ENCODE measurements around the gene MYRIP.

- no peak for TF ChIP-seq POLR2A (IDR thresholded peaks at IDR 0.05)
- no peak for TF ChIP-seq CTCF (IDR thresholded peaks at IDR 0.05)
Measured at GRCh38 chr3:39937315-39937714, 127.9 kb downstream of the MYRIP start.
